ENCODE measurements around the gene PDCD1. TPM values are rescaled to one million over a fixed set of nuclear protein-coding genes. Genes with fewer than 3 reads are reported as not detected.

PDCD1 gene
- total RNA-seq, 1 experiment from 2014 or later = 0.22 TPM

DNA sequence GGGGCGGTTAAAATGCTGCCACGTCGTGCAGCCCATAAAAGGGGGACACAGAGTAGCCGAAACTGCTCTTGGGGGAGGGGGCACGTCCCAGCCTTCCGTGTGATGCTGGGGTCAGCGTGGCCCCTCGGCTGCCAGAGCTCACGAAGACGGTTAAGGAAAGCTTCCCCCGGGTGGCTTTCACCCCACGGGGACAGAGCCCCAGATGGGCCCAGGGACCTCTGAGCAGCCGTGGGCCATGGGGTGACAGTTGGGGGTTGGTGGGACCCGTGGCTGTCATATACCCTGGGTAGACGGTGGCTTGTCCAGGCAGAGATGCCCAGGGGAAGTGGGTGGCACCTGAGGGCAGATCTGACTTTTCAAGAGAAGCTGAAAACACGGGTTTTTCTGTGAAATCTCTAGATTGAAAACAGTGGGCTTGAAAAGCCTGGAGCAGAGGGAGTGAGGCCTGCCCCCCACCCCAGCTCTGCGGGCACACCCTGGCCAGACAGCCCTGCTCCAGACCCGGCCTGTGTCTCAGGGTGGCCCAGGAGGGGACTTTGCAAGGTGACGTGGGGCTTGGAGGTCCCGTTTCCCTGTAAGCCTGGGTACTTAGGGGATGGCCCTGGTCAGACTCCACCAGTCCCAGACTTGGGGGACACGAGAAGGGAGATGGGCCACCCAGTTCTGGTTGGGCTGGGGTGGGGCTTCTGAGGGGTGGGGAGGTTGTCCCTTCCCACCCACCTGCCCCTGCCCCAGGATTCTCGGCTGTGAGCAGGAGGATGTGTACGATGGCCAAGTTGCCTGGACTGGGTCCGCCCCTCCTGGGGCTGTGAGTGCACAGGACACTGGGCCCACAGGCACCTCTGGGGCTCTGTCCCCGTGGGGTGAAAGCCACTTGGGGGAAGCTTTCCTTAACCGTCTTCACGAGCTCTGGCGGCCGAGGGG lies 49.0 kb downstream of the PDCD1 start (continued):
- TF ChIP-seq CBX3 (IDR thresholded peaks at IDR 0.05; ENCODE audit: low read depth) (no peak), SP1 (IDR thresholded peaks at IDR 0.05; ENCODE audit: low read depth) (no peak), YY1 (IDR thresholded peaks at IDR 0.05; ENCODE audit: extremely low read depth, insufficient replicate concordance, low read depth, low read length) (no peak), POLR2AphosphoS5 (IDR thresholded peaks at IDR 0.05; ENCODE audit: low read depth, low read length) (no peak)
- TF ChIP-seq, protein P1, sequence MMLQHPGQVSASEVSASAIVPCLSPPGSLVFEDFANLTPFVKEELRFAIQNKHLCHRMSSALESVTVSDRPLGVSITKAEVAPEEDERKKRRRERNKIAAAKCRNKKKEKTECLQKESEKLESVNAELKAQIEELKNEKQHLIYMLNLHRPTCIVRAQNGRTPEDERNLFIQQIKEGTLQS (IDR thresholded peaks at IDR 0.05) = no peak
- TF ChIP-seq, protein P2, sequence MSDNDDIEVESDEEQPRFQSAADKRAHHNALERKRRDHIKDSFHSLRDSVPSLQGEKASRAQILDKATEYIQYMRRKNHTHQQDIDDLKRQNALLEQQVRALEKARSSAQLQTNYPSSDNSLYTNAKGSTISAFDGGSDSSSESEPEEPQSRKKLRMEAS (IDR thresholded peaks at IDR 0.05) = no peak

DNA sequence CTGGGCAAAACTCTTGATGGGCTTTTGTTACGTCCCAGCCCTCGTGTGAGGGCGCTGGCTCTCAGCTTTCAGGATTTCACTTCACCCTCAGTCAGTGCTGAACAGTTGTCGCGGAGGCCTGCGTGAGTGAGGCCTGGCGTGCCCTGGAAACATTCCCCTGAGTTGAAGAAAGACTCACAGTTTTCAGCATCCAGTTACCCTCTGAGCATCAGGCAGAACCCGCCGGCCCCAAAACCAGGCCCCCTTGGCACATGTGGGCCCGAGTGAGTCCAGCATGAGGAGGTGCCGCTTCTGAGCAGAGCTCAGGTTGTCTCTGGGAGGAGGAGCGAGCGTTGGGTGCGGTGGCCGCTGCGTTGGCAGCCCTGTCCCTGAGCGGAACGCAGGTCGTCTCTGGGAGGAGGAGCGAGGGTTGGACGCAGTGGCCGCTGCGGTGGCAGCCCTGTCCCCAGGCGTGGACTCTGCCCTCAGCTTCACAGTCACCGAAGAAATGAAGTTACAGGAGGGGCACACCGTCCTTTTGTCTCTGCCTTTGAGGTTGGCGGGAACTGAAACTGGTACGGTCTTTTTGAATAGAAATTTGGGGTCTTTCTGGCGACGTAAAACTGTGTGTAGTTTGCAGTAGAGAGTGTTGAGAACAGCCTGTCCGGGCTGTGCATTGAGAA lies 49.8 kb downstream of the PDCD1 start, which contains the start of gene NEU4:
Gene NEU4, plus strand, starts transcription at position 473 of the 662 bp plus-strand sequence. CDS start 5,292 bp downstream, outside the sequence.
- no peaks in the 10 kb centered on the region for H3K79me2 ChIP-seq (ENCODE audit: insufficient read depth, low read length)
- H3K4me1 ChIP-seq (ENCODE audit: control insufficient read depth in 1 of 2, insufficient read depth in 2 of 2, low read length in 2 of 2) = no peaks in the 10 kb centered on the region
- POLR2A ChIA-PET = no interaction called here
- TF ChIP-seq SRF (IDR thresholded peaks at IDR 0.05; ENCODE audit: low read depth) (no peak), CEBPB (IDR thresholded peaks at IDR 0.05; ENCODE audit: low read depth) (no peak), RAD21 (IDR thresholded peaks at IDR 0.05; ENCODE audit: low read depth) (no peak), POLR2AphosphoS5 (IDR thresholded peaks at IDR 0.05; ENCODE audit: low read depth, low read length) (no peak), YY1 (IDR thresholded peaks at IDR 0.05; ENCODE audit: extremely low read depth, insufficient replicate concordance, low read depth, low read length) (no peak), ZFX (IDR thresholded peaks at IDR 0.05) (no peak), FOSL1 (IDR thresholded peaks at IDR 0.05; ENCODE audit: low read depth) (no peak), EGR1 (IDR thresholded peaks at IDR 0.05; ENCODE audit: low read depth) (no peak), EZH2phosphoT487 (IDR thresholded peaks at IDR 0.05; ENCODE audit: borderline replicate concordance) (no peak), JUND (IDR thresholded peaks at IDR 0.05) (no peak), SIN3A (IDR thresholded peaks at IDR 0.05; ENCODE audit: low read depth) (no peak)
- TF ChIP-seq, protein P3, sequence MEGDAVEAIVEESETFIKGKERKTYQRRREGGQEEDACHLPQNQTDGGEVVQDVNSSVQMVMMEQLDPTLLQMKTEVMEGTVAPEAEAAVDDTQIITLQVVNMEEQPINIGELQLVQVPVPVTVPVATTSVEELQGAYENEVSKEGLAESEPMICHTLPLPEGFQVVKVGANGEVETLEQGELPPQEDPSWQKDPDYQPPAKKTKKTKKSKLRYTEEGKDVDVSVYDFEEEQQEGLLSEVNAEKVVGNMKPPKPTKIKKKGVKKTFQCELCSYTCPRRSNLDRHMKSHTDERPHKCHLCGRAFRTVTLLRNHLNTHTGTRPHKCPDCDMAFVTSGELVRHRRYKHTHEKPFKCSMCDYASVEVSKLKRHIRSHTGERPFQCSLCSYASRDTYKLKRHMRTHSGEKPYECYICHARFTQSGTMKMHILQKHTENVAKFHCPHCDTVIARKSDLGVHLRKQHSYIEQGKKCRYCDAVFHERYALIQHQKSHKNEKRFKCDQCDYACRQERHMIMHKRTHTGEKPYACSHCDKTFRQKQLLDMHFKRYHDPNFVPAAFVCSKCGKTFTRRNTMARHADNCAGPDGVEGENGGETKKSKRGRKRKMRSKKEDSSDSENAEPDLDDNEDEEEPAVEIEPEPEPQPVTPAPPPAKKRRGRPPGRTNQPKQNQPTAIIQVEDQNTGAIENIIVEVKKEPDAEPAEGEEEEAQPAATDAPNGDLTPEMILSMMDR (IDR thresholded peaks at IDR 0.05 in 2 of 3, conservative IDR thresholded peaks at IDR 0.05 in 1 of 3; ENCODE audit: borderline replicate concordance in 1 of 3, insufficient read depth in 1 of 3, low read depth in 2 of 3, low read length in 2 of 3) = no peak
- TF ChIP-seq, protein P2 (IDR thresholded peaks at IDR 0.05) = no peak
- DNase-seq (ENCODE audit: low read depth, low spot score) (no peak), ATAC-seq (no peak)
- no peak within 1 kb of the TSS for H3K4me2 ChIP-seq (ENCODE audit: low read length)
- no peak within 1 kb of the TSS for H2AFZ ChIP-seq (ENCODE audit: low read depth, low read length, poor library complexity, severe bottlenecking)
- H3K27ac ChIP-seq (ENCODE audit: low read depth, low read length) = no peak within 1 kb of the TSS
- no peaks in the 10 kb centered on the region for H3K9me2 ChIP-seq (ENCODE audit: insufficient read depth)
- H3K9me3 ChIP-seq (ENCODE audit: control insufficient read depth in 1 of 2, insufficient read depth in 1 of 2, low read depth in 1 of 2, low read length in 2 of 2) = no peaks in the 10 kb centered on the region
- no peak within 1 kb of the TSS for H3K4me3 ChIP-seq (replicated peaks in 1 of 2; ENCODE audit: low read depth in 1 of 2, low read length in 2 of 2)
- RAD21 ChIA-PET (ENCODE audit: low non-redundant PET in 1 of 2, low total read pairs in 2 of 2, uncharacterized antibody in 2 of 2, unreplicated experiment in 2 of 2) = interaction anchor here in 1 of 2 experiments (0.6 kb wide), 1 partner anchor 36 kb away, joined by 3 read pairs; no protein-coding TSS in a partner anchor
- BruUV-seq (replicated peaks) = no TSS peak
- H3K27me3 ChIP-seq (ENCODE audit: insufficient read depth, low read length) = no peaks in the 10 kb centered on the region
- intact Hi-C loops (cut with micrococcal nuclease) = no loop called here
- H4K20me1 ChIP-seq (ENCODE audit: insufficient read depth) = no peaks in the 10 kb centered on the region
- CTCF ChIA-PET = no interaction called here
- no peaks in the 10 kb centered on the region for H3K36me3 ChIP-seq (ENCODE audit: control insufficient read depth in 1 of 2, insufficient read depth in 2 of 2, low read length in 2 of 2)
- no peak within 1 kb of the TSS for H3K9ac ChIP-seq (ENCODE audit: low read length)

Measured in HCT116 (cell line).